ENCODE data around the gene JPH4.
"Not testable (repeated sequence)": the region's sequence is repeated elsewhere in the genome, so short reads cannot be mapped to it uniquely, and the experiment has no call there.

Gene JPH4

GRCh38 chr14:23608454-23608853, 29.9 kb upstream of the JPH4 start:
- DNase-seq: no peak

- no peak for DNase-seq
These were observed 27.5 kb upstream of the JPH4 start for GRCh38 chr14:23605931-23606585.

GRCh38 chr14:23604675-23605170, 26.1 kb upstream of the JPH4 start:
- no peak for DNase-seq

GRCh38 chr14:23604148-23604547, 25.6 kb upstream of the JPH4 start:
- no peak for DNase-seq

DNA sequence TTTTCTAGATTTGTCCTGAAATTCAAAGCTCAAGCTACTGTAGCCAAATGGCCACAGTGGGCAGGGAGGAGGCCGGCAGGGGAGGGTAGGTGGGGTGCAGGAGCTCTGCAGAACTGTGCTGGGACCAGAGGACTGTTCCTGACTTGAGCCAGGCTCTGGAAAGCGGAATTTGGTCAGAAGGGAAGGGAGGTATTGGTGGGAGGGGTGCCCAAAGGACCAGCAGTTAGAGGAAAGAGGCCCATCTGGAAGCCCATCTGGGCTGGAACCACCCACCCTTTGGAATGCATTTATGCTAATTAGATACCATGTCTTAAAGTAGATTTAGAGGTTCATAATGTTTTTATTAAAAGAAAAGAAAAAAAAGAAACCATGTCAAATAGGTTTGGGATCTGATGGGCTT, 24.5 kb upstream of the JPH4 start:
- no peak for DNase-seq

- no peak for DNase-seq
These were observed 23.8 kb upstream of the JPH4 start for GRCh38 chr14:23602181-23603095.

DNA sequence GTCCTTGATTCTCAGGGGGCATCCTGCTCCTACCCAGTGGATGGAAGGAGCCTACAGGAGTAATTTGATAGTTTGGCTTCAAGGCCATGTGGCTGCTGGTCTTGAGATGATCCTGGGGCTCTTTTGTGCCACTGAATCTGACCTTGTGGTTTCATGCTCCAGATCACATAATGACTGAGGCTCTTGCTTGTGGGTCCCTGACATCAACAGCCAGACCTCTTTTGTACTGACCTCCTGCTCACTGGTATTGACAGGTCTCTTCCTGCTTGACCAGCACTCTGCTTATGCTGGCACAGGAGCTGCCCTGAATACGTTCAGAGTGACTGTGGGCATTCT, 23.2 kb upstream of the JPH4 start:
- DNase-seq: no peak

DNA sequence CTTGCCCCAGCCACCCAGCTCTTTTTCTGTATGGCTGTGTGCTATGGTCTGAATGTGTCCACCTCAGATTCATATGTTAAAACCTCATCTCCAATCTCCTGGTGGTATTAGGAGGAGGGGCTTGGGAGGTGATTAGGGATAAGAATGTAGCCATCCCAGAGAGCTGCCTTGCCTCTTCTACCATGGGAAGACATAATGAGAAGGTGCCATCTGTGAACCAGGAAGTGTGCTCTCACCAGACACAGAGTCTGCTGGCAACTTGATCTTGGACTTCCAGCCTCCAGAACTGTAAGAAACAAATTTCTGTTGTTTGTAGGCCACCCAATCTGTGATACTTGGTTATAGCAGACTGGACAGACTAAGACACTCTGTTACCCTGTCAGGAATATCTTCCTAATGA, 22.8 kb upstream of the JPH4 start:
- DNase-seq: no peak

- no peak for DNase-seq
These were observed 22.2 kb upstream of the JPH4 start for GRCh38 chr14:23600806-23601205.

DNA sequence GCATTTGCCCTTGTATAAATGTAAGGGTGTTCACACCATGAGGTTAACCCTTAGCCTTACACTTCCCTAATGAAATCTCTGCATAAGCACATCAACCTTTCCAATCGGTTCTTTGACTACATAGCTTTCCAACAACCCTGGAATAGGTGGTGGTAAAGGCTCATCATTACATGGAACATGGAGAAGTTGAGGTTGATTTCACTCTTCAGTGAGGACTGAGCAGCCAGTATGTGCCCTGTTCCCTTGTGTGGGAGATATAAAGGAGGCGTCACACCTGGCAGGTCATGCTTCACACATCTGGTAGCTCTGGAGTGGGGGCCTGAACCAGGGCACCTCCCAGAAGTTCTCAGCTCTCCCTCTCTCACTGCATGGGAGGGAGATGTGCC, 21.7 kb upstream of the JPH4 start:
- DNase-seq: no peak

GRCh38 chr14:23594191-23594590, 15.6 kb upstream of the JPH4 start:
- not testable (repeated sequence) for DNase-seq

DNA sequence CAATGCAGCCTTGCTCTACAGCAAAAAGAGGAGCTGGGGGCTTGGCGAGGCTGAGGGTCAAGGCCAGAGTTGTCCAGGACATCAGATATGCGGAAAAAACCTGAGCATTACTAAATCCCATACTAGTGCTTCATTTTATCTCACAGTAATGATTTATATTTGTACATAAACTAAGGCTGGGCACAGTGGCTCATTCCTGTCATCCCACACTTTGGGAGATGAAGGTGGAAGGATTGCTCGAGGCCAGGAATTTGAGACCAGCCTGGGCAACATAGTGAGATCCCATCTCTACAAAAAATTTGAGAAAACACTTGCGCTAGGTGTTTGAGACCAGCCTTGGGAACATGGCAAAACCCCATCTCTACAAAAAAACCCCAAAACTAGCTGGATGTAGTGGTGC, 11.6 kb upstream of the JPH4 start:
- DNase-seq: no peak

GRCh38 chr14:23589606-23590005, 11.0 kb upstream of the JPH4 start:
- DNase-seq: no peak

DNA sequence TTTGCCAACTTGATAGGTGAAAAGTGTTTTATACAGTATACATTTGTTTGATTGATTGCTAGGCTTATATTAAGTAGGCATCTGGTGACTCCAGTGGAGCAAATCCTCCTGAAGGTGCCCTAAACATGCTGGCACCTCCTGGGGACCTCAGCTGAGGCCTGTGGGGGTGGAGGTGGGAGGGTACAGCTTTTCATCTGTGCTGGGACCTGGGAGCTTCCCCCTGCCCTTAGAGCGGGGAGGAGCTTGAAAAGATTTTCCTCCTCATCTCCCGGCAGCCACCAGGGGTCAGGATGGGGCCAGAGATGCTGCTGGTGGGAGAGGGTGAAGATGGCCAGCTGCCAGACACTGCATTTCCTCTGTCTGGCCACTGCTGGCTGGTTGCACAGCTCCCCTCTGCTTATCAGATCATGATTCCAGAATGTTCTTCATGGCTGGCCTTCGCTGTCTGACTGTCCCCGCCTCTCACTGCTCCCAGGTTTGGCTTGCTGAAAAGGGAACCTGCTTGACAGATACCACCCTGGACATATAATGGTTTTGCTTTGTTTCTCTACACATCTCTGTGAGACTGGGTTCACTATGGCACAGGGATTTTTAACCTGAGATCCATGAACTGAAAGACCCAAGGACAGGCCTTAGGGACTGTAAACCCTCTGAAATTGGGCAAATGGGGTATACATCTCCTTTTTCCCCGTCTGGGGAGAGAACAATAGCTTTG, 10.5 kb upstream of the JPH4 start:
- peak; percentile 92 for DNase-seq

DNA sequence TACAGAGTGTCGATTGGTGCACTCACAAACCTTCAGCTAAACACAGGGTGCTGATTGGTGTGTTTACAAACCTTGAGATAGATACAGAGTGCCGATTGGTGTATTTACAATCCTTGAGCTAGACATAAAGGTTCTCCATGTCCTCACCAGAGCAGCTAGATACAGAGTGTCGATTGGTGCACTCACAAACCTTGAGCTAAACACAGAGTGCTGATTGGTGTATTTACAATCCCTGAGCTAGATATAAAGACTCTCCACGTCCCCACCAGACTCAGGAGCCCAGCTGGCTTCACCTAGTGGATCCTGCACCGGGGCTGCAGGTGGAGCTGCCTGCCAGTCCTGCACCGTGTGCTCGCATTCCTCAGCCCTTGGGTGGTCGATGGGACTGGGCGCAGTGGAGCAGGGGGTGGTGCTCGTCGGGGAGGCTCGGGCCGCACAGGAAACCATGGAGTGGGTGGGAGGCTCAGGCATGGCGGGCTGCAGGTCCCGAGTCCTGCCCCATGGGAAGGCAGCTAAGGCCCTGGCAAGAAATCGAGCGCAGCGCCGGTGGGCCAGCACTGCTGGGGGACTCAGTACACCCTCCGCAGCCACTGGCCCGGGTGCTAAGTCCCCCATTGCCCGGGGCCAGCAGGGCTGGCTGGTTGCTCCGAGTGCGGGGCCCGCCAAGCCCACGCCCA, 6.1 kb upstream of the JPH4 start:
- not testable (repeated sequence) for DNase-seq

GRCh38 chr14:23583761-23584526, 5.4 kb upstream of the JPH4 start:
- not testable (repeated sequence) for DNase-seq

DNA sequence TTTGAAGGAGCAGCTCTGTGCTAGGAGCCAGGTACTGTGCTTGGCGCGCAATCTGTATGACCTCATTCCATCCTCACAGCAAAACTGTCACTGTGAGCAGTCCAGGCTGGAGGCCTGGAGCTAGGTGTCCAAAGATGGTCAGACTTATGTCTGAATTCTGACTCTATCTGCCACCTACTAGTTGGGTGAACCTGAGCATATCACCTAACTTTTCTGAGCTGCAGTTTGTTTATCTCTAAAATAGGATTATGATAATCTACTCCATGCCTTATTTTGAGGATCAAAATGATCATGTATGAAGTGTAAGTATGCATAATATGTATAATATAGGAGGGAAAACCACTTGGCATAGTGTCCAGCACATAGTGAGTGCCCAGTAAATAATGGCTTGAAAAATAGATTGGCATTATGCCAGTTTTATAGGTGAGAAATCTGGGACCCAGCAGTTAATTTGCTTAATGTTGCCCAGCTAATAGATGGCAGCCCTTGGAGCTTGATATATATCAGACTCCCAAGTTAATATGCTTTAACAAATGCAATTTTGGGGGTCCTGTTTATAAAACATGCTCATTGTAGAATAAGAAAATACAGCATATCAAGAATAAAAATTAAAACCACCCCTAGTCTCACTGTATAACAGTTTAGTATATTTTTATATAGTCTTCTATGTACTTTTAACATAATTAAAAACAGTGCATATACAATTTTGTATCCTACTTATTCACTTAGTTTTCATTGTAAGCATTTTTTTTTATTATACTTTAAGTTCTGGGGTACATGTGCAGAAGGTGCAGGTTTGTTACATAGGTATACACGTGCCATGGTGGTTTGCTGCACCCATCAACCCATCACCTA, 4.5 kb upstream of the JPH4 start:
- DNase-seq: no peak

DNA sequence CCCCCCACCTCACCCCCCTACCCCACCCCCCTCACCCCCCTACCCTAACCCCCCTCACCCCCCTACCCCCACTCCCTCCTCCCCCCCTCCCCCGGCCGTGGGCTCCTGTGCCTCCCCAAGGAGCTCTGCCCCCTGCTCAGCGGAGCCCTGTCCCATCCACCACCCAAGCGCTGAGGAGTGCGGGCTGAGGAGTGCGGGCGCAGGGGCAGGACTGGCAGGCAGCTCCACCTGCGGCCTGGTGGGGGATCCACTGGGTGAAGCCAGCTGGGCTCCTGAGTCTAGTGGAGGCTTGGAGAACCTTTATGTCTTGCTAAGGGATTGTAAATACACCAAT, 2.3 kb upstream of the JPH4 start:
- no peak for DNase-seq

GRCh38 chr14:23580152-23580926, 1.7 kb upstream of the JPH4 start:
- DNase-seq: no peak

DNA sequence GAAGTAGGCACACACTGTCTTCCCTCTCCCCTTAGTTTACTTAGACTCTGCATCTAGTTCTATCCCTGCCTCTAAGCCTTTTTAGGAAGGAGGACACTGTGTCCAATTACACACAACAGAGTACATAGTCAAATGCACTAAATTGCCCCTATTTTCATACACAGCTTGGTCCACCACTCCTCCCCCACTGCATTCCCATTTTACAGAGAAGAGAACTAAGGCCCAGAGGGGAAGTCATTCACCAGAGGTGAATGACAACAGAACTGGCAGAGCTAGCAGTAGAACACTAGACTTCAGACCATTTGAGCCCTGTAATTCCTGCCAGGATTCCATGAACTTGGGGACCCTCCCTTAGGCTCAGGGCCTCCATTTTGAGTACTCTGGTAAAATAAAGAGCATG, 1.1 kb upstream of the JPH4 start:
- no peak for DNase-seq

- no peak for DNase-seq
These were observed 681 bp upstream of the JPH4 start for GRCh38 chr14:23579311-23579630.
